HG03571 (cell line): Measurements from ENCODE around the gene NLGN3.

ENCODE experiments used
- ATAC-seq: cut with Tn5 transposase; IDR thresholded peaks from one replicate; pipeline ENCODE4 v1.9.1; 2021; ENCODE audit not compliant: unreplicated experiment

Gene NLGN3

GRCh38 chrX:71212536-71212935 lies 67.9 kb downstream of the NLGN3 start:
- ATAC-seq = no peak

DNA sequence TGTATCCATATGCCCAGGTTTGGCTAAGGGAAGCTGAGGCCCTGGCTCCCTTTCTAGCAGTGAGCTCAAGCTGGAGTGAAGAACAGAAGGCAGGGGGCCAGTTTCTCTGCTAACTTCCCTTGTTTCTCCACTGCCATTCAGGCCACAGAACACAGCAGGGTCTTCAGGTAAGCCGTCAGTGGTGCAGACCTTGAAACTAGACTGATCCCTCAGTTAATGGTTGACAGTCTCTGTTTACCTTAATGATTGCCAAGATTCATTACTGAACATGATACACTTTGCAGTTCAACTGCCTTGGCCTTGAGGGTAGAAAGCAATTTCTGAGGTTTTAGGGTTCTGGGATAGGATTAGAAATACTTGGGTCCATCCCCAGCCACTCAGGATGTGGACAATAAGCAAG lies 69.5 kb downstream of the NLGN3 start:
- no peak for ATAC-seq

DNA sequence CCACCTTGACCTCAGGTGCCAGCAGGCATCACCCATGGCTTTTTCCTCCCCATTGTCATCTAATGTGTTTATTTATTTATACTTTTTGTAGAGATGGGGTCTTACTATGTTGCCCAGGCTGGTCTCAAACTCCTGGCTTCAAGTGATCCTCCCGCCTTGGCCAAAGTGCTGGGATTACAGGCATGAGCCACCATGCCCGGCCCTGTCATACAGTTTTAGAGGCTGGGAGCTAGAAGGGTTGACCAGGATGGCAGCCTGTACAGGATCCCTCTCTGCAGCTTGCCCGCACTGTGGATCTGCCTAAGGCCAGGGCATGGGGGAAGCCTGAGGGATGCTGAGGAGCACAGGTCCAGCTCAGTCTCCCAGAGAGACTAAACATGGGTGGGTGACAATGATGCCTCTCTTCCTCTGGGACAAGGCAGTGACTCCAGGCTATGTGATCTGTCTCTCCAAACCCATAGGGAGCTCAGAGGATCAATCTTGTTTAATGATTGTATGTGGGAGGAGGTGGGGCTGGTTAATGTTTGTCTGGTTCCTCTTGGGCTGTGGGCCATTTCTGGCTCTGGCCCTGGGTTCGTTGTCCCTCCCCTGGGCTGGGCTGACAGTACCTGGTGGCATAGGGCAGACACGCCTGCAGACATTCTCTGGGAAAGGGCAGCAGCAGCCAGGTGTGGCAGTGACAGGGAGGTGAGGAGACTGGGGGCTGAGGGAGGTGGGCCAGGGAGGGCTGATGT lies 70.1 kb downstream of the NLGN3 start:
- no peak for ATAC-seq

GRCh38 chrX:71215338-71215912 lies 70.8 kb downstream of the NLGN3 start:
- no peak for ATAC-seq

- ATAC-seq = no peak
These were observed 71.8 kb downstream of the NLGN3 start for GRCh38 chrX:71216485-71216884.

DNA sequence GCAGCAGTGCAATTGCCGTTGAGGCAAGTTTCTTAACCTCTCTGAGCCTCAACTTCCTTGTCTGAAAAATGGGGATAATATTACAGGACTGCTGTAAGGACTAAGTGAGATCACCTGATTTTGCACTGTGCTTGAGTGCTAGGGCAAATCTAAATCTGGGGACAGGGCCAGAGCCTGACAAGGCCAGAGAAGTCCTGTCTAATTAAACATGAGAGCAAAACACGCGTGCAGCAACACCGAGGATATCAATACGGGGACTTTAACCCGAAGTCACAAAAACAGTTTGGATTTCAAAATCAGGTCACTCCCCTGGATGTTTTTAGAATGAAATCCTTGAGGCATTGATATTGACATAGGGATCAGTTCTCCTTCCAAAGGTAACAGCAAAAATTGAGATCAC lies 72.7 kb downstream of the NLGN3 start:
- ATAC-seq = no peak
